Measurements from ENCODE around the gene HIVEP2.

Gene HIVEP2

GRCh38 chr6:142916881-142917280 lies 28.1 kb downstream of the HIVEP2 start:
- no peak for DNase-seq

GRCh38 chr6:142914937-142915697 lies 29.9 kb downstream of the HIVEP2 start:
- DNase-seq, result no peak

- no peak for DNase-seq
Measured at GRCh38 chr6:142914369-142914768, 30.6 kb downstream of the HIVEP2 start.

- DNase-seq, result no peak
Measured at GRCh38 chr6:142913511-142914047, 31.4 kb downstream of the HIVEP2 start.

- no peak for DNase-seq
Measured at GRCh38 chr6:142913036-142913510, 31.9 kb downstream of the HIVEP2 start.

- no peak for DNase-seq
Measured at GRCh38 chr6:142912125-142912524, 32.9 kb downstream of the HIVEP2 start.

- DNase-seq, result no peak
Measured at GRCh38 chr6:142911430-142911829, 33.5 kb downstream of the HIVEP2 start.

GRCh38 chr6:142909686-142910085 lies 35.3 kb downstream of the HIVEP2 start:
- no peak for DNase-seq

- DNase-seq, result no peak
Measured at GRCh38 chr6:142908235-142908634, 36.7 kb downstream of the HIVEP2 start.

- DNase-seq, result no peak
Measured at GRCh38 chr6:142907544-142907943, 37.4 kb downstream of the HIVEP2 start.

- no peak for DNase-seq
Measured at GRCh38 chr6:142906945-142907470, 38.0 kb downstream of the HIVEP2 start.

GRCh38 chr6:142903812-142904211 lies 41.2 kb downstream of the HIVEP2 start:
- no peak for DNase-seq

- DNase-seq, result no peak
Measured at GRCh38 chr6:142902636-142903053, 42.3 kb downstream of the HIVEP2 start.

GRCh38 chr6:142901611-142902010 lies 43.4 kb downstream of the HIVEP2 start:
- DNase-seq, result no peak

- DNase-seq, result no peak
Measured at GRCh38 chr6:142900227-142900971, 44.6 kb downstream of the HIVEP2 start.

GRCh38 chr6:142898927-142899895 lies 45.8 kb downstream of the HIVEP2 start:
- DNase-seq, result no peak

GRCh38 chr6:142897659-142898058 lies 47.3 kb downstream of the HIVEP2 start:
- no peak for DNase-seq

- DNase-seq, result no peak
Measured at GRCh38 chr6:142896732-142897131, 48.2 kb downstream of the HIVEP2 start.

GRCh38 chr6:142893088-142893487 lies 51.9 kb downstream of the HIVEP2 start:
- no peak for DNase-seq

GRCh38 chr6:142892254-142893021 lies 52.5 kb downstream of the HIVEP2 start:
- no peak for DNase-seq

- no peak for DNase-seq
Measured at GRCh38 chr6:142891454-142891853, 53.5 kb downstream of the HIVEP2 start.

GRCh38 chr6:142888456-142888855 lies 56.5 kb downstream of the HIVEP2 start:
- DNase-seq, result no peak

Data from NCI-H524 (cell line).